Glomerular visceral epithelial cell (primary cell): ENCODE measurements around the gene SNAP47.

Experiments
- DNase-seq: peaks from one replicate; pipeline ENCODE4 v3.0.0-alpha.2; 2016; ENCODE audit errors: extremely low spot score

Gene SNAP47

GRCh38 chr1:227785805-227786671, 50.8 kb downstream of the SNAP47 start:
- DNase-seq, result no peak

- DNase-seq, result no peak
Observed at GRCh38 chr1:227786673-227787512, 51.7 kb downstream of the SNAP47 start.

GRCh38 chr1:227787513-227788270, 52.5 kb downstream of the SNAP47 start:
- DNase-seq, result peak; percentile 98

- DNase-seq, result no peak
Observed at GRCh38 chr1:227788271-227789083, 53.2 kb downstream of the SNAP47 start.

DNA sequence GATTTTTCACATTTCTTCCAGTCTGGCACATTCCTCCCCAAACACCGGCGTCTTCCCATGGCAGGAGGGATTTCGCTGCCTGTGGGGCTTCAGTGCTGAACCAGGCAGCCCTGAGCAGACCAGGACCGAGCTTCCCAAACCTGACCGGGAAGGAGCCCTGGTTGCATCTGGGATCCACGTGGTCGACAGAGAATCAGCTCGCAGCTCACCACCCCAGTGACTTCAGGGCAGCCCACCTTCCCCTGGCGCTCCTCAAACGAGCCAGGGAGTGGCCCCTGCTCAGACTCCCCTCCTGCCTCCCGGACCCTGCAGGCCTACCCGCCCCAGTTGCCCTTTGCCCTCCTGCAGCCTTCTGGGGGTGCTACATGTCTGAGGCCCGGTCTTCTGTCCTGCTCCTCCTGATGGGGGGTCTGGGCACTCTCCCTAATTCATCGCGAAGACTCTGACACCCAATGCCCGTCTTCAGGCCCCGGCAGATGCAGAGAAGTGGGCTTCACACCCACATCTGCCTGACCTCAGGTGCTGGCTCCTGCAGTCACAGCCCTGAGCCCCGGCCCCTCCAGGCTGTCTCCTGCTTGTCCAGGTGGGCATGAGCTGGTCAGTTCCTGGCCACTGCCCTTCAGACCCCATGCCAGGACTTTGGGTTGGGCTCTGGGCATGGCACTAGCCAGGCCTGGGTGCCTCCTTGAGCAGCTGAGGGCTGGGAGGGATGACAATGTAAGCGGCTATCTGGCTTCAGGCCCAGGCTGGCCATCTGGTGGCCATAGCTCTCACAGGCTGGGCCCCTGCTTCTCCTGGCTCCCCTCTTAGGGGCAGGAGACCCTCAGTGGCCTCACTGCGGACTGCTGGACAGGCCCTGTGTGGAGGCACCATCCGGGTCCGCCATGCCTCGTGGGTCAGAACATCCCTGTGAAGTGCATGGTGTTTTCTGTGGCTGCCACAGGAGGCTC, 54.1 kb downstream of the SNAP47 start:
- DNase-seq, result no peak

DNA sequence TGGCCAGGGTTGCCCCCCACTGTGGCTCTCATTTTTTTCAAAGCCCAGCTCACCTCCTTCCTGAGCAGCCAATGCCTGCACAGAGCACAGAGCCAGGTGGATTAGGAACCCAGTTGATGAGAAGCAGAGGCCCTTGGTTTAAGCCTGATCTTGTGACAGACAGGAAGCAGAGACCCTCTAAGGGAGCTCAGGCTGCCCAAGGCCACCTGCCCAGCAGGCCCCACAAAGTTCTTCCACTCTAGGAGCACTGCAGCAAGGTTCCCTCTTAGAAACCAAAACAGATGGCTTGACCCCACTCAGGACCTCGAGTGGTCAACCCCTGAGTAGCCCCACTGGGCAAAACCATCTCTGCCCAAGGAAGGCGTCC, 54.8 kb downstream of the SNAP47 start:
- no peak for DNase-seq

DNA sequence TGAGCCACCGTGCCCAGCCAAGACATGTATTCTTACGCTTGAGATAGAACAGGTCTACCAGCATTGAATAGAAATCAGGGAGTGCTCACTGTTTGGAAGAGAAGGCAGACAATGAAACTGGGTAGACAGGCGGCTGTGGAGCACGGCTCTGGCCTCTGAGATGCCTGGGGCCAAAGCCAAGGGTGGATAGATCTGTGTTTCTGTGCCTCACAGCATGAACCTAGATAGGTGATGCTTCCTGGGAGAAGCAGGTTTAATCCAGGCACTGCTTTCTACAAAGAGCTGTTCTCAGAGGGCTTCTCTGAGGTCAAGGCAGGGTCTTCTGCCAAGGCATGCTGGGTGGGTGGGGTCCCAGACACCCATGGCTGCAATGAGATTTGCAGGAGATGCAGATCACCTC, 55.6 kb downstream of the SNAP47 start:
- no peak for DNase-seq

DNA sequence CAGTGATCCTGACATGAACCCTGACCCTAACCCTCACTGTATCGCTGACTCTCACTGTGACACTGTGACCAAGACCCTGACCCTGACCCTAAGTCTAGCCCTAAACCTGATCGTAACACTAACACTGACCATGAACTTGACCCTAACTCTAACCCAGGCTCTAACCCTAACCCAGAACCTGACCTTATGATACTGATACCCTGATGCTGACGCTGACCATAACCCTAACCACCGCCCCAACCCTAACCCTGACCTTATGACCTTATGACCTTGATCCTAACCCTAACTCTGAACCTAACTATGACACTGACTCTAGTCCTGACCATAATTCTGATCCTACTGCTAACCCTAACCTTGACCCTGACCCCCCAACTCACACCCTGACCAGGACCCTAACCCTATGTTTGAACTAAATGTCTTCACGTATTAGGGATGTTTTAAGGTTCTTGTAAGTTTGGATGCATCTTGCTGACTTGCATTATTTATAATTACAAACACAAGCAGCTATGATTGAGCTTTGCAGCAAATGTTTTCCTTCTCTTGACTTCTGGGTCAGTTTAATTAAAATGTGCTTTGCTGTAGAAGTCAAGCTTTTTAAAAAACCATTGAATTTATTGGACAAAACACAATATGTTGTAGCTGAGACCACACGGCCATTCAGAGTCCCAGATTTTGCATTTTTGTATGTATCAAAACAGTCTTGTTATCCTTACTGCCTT, 56.3 kb downstream of the SNAP47 start:
- no peak for DNase-seq

DNA sequence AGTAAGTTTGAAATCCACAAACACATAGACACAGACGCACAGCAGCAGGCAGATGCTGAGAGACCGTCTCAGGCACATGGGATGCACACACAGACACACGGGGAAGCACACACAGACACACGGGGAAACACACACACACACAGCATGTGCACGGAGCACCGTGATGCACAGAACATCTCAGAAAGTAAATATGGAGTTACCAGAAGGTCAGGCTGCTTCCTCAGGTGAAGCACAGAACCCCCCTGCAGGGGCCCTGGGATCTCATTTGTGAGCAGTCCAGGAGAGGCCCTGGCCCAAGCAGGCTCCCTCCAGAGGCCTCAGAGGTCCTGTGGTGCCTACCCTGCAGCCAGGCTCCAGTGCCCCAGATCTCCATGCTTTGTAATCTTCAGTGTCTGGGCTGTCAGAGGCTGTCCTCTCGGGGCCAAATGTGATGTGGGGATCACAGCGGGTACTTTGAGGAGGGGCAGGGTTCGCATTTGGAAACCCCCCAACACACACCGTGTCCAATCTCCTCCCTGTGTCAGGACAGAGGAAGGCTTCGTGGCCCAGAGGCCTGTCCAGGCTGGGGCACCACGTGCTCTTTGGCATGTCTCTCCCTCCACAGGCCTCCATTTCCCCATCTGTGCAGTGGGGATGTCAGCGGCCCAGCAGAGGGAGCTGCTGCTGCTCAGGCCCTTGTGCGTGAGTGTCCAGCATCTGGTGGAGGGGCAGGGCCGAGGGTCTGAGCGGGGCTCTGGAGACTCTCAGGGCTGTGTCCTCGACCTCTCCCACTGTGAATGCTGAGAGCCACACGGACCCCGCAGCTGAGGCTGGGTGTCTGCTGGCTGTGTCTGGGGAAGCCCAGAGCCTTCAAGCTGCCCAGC, 57.2 kb downstream of the SNAP47 start:
- no peak for DNase-seq

- DNase-seq, result no peak
Observed at GRCh38 chr1:227793079-227793947, 58.1 kb downstream of the SNAP47 start.

GRCh38 chr1:227793948-227794816, 58.9 kb downstream of the SNAP47 start:
- DNase-seq, result no peak

DNA sequence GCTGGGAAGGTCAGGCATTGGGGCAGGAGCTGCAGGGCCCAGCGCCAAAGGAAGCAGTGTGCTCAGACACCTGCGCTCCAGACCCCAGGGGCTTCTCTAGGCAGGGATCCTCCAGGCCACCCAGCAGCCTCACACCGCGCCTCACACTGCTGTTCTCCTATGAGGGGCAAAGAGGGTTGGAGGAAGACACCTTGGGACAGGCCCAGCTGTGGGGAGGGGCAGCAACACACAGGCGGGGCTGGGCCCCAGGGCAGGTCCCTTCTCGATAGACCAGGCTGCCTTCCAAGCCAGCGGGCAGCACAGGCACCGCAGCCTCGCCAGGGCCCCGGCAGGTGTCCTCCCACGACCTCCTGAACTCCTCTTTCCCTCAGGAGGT, 59.6 kb downstream of the SNAP47 start:
- no peak for DNase-seq

DNA sequence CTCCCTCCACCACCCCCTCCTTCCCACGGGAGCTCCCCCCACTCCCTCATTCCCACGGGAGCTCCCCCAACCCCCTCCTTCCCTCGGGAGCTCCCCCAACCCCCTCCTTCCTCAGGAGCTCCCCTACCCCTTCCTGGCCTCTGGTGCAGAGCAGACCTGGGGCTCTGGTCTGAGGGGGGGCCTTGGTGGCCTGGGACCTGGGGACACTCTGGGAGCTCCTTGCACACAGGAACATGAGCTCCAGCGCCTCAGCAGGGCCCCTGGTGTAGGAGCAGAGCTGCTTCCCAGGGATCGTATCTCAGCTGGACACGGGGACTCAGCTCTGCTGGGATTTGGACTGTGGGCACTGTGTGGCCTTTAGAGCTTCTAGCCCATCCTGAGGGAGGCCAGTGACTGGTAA, 60.5 kb downstream of the SNAP47 start:
- no peak for DNase-seq

GRCh38 chr1:227796359-227796915, 61.2 kb downstream of the SNAP47 start:
- DNase-seq, result no peak

DNA sequence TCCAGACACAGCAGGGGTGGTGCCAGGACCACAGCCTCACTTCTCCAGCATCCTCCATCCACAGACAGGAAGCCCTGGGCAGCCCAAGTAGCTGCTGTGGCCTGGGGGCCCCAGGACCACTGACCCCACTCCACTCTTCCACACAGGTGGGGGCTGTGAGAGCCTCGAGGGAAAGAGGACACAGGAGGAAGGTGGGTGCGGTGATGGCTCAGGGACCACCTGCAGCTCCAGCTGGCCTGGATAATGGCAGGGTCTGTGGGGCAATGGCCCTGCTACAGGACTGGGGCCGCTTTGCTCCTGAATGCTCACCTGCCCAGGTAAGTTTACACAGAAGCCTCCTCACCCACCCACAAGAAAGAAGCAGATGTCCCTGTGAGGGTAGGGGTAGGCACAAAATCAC, 61.9 kb downstream of the SNAP47 start:
- DNase-seq, result no peak

- DNase-seq, result no peak
Observed at GRCh38 chr1:227797625-227798024, 62.4 kb downstream of the SNAP47 start.
